Body of pancreas (tissue), 4 donors: ENCODE data around the gene BEND3. TPM values are rescaled to one million over a fixed set of nuclear protein-coding genes. Genes with fewer than 3 reads are reported as not detected.
"Not testable (repeated sequence)": the region's sequence is repeated elsewhere in the genome, so short reads cannot be mapped to it uniquely, and the experiment has no call there.

Source experiments
- ATAC-seq: fragments of 150-250 bp; one replicate; pipeline ENCODE4 v1.9.1; 2016
- DNase-seq, 4 donors: peaks; one replicate each; pipeline ENCODE4 v3.0.0-alpha.2; 2019
- H3K27ac ChIP-seq, 4 donors: fragments of 200-600 bp; sonication (generic); 1 replicate in 3 of 4; 2 replicates in 1 of 4; pipeline versions ENCODE4 v1.5.1 to v1.6.1; 2016 to 2019; ENCODE audit warnings: mild to moderate bottlenecking in 1 of 4, mixed read lengths in 1 of 4, moderate library complexity in 1 of 4
- H3K27me3 ChIP-seq, 2 donors: fragments of 200-600 bp; sonication (generic); one replicate each; pipeline ENCODE4 v1.6.0; 2016; ENCODE audit warnings: mild to moderate bottlenecking in 1 of 2
- H3K36me3 ChIP-seq, 2 donors: fragments of 200-600 bp; sonication (generic); replicated peaks in 1 of 2; 2 replicates each; pipeline ENCODE4 v1.5.1; 2016; ENCODE audit warnings: low read depth in 2 of 2; ENCODE audit not compliant: insufficient read depth in 1 of 2
- H3K4me1 ChIP-seq: fragments of 200-600 bp; sonication (generic); one replicate; pipeline ENCODE4 v1.6.0; 2016
- H3K4me3 ChIP-seq, 2 donors: fragments of 200-600 bp; sonication (generic); 1 replicate in 1 of 2; 2 replicates in 1 of 2; pipeline ENCODE4 v1.5.1; 2016 to 2019
- H3K9me3 ChIP-seq, 3 donors: fragments of 200-600 bp; sonication (generic); 1 replicate in 2 of 3; 2 replicates in 1 of 3; pipeline ENCODE4 v1.5.1; 2016
- CTCF ChIP-seq, 7 experiments: fragments of 450-650 bp in 4 of 7; fragments of 200-600 bp in 3 of 7; sonication (generic) in 3 of 7; IDR thresholded peaks; one replicate each; pipeline ENCODE4 v1.5.1; 2016 to 2019; ENCODE audit warnings: antibody characterized with exemption in 7 of 7
- POLR2A ChIP-seq, 3 donors: fragments of 450-650 bp; IDR thresholded peaks; one replicate each; pipeline ENCODE4 v1.6.1; 2016; ENCODE audit warnings: antibody characterized with exemption in 3 of 3, mild to moderate bottlenecking in 2 of 3
- WGBS, 2 donors: methylation state at CpG; one replicate each; pipeline ENCODE4 v1.1.5; 2017; 5-methylcytosine and 5-hydroxymethylcytosine counted together
- intact Hi-C: fragments of 100-400 bp; cut with DNase I; formaldehyde crosslinking; loops from one replicate; pipeline ENCODE4 v1.15.1; 2023
- total RNA-seq, 2 donors: library from RNA; depleted of rRNA; stranded (reverse); fragments of >200 nt; gene quantifications; one replicate each; pipeline ENCODE4 v1.1.0, GENCODE V29; 2016

Gene BEND3
- total RNA-seq, 2 donors from 2014 or later: 2.1 to 4.0 TPM

GRCh38 chr6:107122748-107123147, 7.4 kb upstream of the BEND3 start:
- no peak overlapping the region for H3K27ac ChIP-seq
- no peaks in the 10 kb centered on the region for H3K27me3 ChIP-seq
- ATAC-seq: no peak
- 90 to 91% methylated on average over 4 of the region's 4 CpGs for WGBS, 2 donors
- H3K36me3 ChIP-seq: no peaks in the 10 kb centered on the region
- no peak for TF ChIP-seq CTCF (IDR thresholded peaks at IDR 0.05)
- TF ChIP-seq POLR2A (IDR thresholded peaks at IDR 0.05): no peak
- no peaks in the 10 kb centered on the region for H3K9me3 ChIP-seq
- no peaks in the 10 kb centered on the region for H3K4me1 ChIP-seq
- no peak overlapping the region for H3K4me3 ChIP-seq
- no peak for DNase-seq
- intact Hi-C loops: no loop called here

- TF ChIP-seq CTCF (IDR thresholded peaks at IDR 0.05) (no peak), POLR2A (IDR thresholded peaks at IDR 0.05) (no peak)
- Histone ChIP-seq H3K27ac (no peak overlapping the region), H3K27me3 (no peaks in the 10 kb centered on the region), H3K36me3 (no peaks in the 10 kb centered on the region), H3K4me3 (no peak overlapping the region), H3K9me3 (no peaks in the 10 kb centered on the region), H3K4me1 (peaks cover 1% of the 10 kb centered on the region)
- WGBS, 2 donors: 83 to 87% methylated on average over 6 to 8 of the region's 8 CpGs
- DNase-seq (no peak), ATAC-seq (no peak)
- intact Hi-C loops: no loop called here
Measured at GRCh38 chr6:107121964-107122495, 6.7 kb upstream of the BEND3 start.

GRCh38 chr6:107121266-107121665, 6.0 kb upstream of the BEND3 start:
- 85 to 89% methylated on average over 6 of the region's 6 CpGs for WGBS, 2 donors
- intact Hi-C loops: no loop called here

GRCh38 chr6:107120404-107120803, 5.1 kb upstream of the BEND3 start:
- intact Hi-C loops: no loop called here
- H3K4me3 ChIP-seq: no peak overlapping the region
- H3K9me3 ChIP-seq: no peaks in the 10 kb centered on the region
- H3K27me3 ChIP-seq: no peaks in the 10 kb centered on the region
- TF ChIP-seq CTCF (IDR thresholded peaks at IDR 0.05): no peak
- no peak for TF ChIP-seq POLR2A (IDR thresholded peaks at IDR 0.05)
- DNase-seq: no peak
- H3K4me1 ChIP-seq: peaks cover 9% of the 10 kb centered on the region
- WGBS, 2 donors: 92 to 94% methylated on average over 4 of the region's 4 CpGs
- H3K27ac ChIP-seq: no peak overlapping the region
- ATAC-seq: no peak
- no peaks in the 10 kb centered on the region for H3K36me3 ChIP-seq

More at GRCh38 chr6:107121266-107121665, 6.0 kb upstream of the BEND3 start:
- DNase-seq (no peak), ATAC-seq (no peak)
- Histone ChIP-seq H3K27me3 (no peaks in the 10 kb centered on the region), H3K36me3 (no peaks in the 10 kb centered on the region), H3K4me3 (no peak overlapping the region), H3K4me1 (peaks cover 9% of the 10 kb centered on the region), H3K9me3 (no peaks in the 10 kb centered on the region), H3K27ac (no peak overlapping the region)
- no peak for TF ChIP-seq POLR2A (IDR thresholded peaks at IDR 0.05)
- no peak for TF ChIP-seq CTCF (IDR thresholded peaks at IDR 0.05)

GRCh38 chr6:107118976-107119375, 3.7 kb upstream of the BEND3 start:
- H3K27ac ChIP-seq: no peak overlapping the region
- no peaks in the 10 kb centered on the region for H3K36me3 ChIP-seq
- H3K27me3 ChIP-seq: no peaks in the 10 kb centered on the region
- ATAC-seq (no peak), DNase-seq (no peak)
- WGBS, 2 donors: 75 to 85% methylated on average over 2 of the region's 2 CpGs
- intact Hi-C loops: no loop called here
- no peak overlapping the region for H3K4me3 ChIP-seq
- peaks cover 11% of the 10 kb centered on the region for H3K4me1 ChIP-seq
- no peaks in the 10 kb centered on the region for H3K9me3 ChIP-seq
- no peak for TF ChIP-seq POLR2A (IDR thresholded peaks at IDR 0.05)
- TF ChIP-seq CTCF (IDR thresholded peaks at IDR 0.05): no peak

- ATAC-seq, DNase-seq, H3K36me3 ChIP-seq, H3K27me3 ChIP-seq, H3K27ac ChIP-seq, H3K9me3 ChIP-seq, intact Hi-C loops, H3K4me3 ChIP-seq: not testable (repeated sequence)
- WGBS, 2 donors: 87 to 90% methylated on average over 9 of the region's 9 CpGs
- peaks cover 15% of the 10 kb centered on the region for H3K4me1 ChIP-seq
Measured at GRCh38 chr6:107118540-107118939, 3.2 kb upstream of the BEND3 start.
